Pancreas (tissue), 10 donors: ENCODE data around the gene ULK4. TPM values are rescaled to one million over a fixed set of nuclear protein-coding genes. Genes with fewer than 3 reads are reported as not detected.
"Not testable (repeated sequence)": the region's sequence is repeated elsewhere in the genome, so short reads cannot be mapped to it uniquely, and the experiment has no call there.

Experiments used
- ATAC-seq, 4 donors: fragments of 200-7000 bp; cut with Tn5 transposase; one replicate each; pipeline versions ENCODE4 v1.8.0 to v1.9.1; 2020; ENCODE audit warnings: mild to moderate bottlenecking in 4 of 4, moderate library complexity in 4 of 4
- DNase-seq, 6 donors: peaks; one replicate each; pipeline ENCODE4 v3.0.0-alpha.2; 2020
- FAIRE-seq: peaks from 2 replicates; lab custom pipeline; 2012; peaks lifted over from hg19 to GRCh38; lab: Jason Lieb, UNC
- H3K27ac ChIP-seq, 4 donors: fragments of 200-600 bp; sonication (generic); 1 replicate in 3 of 4; 2 replicates in 1 of 4; pipeline versions ENCODE4 v1.5.0 to v1.8.0; 2020
- H3K27me3 ChIP-seq, 4 donors: fragments of 200-600 bp; one replicate each; pipeline ENCODE4 v1.8.0; 2021
- H3K36me3 ChIP-seq, 3 donors: fragments of 200-600 bp; sonication (generic) in 1 of 3; one replicate each; pipeline versions ENCODE4 v1.5.0 to v1.8.0; 2020 to 2021
- H3K4me1 ChIP-seq, 3 donors: fragments of 200-600 bp; one replicate each; pipeline ENCODE4 v1.8.0; 2021
- H3K4me3 ChIP-seq, 4 donors: fragments of 200-600 bp; sonication (generic) in 2 of 4; one replicate each; pipeline versions ENCODE4 v1.5.0 to v1.8.0; 2020 to 2021
- H3K9me3 ChIP-seq, 4 donors: fragments of 200-600 bp; one replicate each; pipeline ENCODE4 v1.8.0; 2021
- WGBS, 2 donors: extraction: QIAGEN DNeasy Blood & Tissue Kit; methylation state at CpG; one replicate each; pipeline ENCODE4 v1.1.7; 2013; 5-methylcytosine and 5-hydroxymethylcytosine counted together
- intact Hi-C, 3 donors: fragments of 100-400 bp; cut with DNase I; formaldehyde crosslinking; loops; one replicate each; pipeline versions ENCODE4 v1.11.1 to v1.14.2; 2022
- polyA plus RNA-seq, 2 donors: library from polyadenylated mRNA; stranded (reverse); fragments of 200-250 nt; gene quantifications; one replicate each; pipeline ENCODE4 v1.2.3, GENCODE V29; 2013
- total RNA-seq, 6 donors: library from RNA; stranded (reverse); fragmentation: NEBNext Ultra II Directional in 4 of 6; extraction: Animal tissue kit (Norgen Biotek cat#: 25700) in 4 of 6; gene quantifications; one replicate each; pipeline versions ENCODE4 v1.2.1 to v1.2.4, GENCODE V29; 2021 to 2023
- TF ChIP-seq, protein P1 (sequence below), 4 donors: fragments of 200-600 bp; sonication (generic) in 3 of 4; IDR thresholded peaks; one replicate each; pipeline versions ENCODE4 v1.5.0 to v1.8.0; 2021; ENCODE audit warnings: antibody characterized with exemption in 4 of 4
- donor health status: healthy with polysubstance abuse.
- donor health status: DM: no; HTN: no; CAD: no; lungs with moderate emphysema.
- donor health status: DM: no; HTN: no; CAD: no.
- donor health status: control.
- donor health status: control.
- donor health status: Bipolar disorder and iron deficiency.
- donor health status: DM: yes; HTN: yes; CAD: no.
- donor health status: DM: no; HTN: no; CAD: no.
- donor health status: DM: no; HTN: no; CAD: no.
- donor health status: DM: yes; HTN: yes; CAD: no.

ULK4 gene
- total and polyA plus RNA-seq, 8 donors = 2.3 to 8.6 (median 4.2) TPM

DNA sequence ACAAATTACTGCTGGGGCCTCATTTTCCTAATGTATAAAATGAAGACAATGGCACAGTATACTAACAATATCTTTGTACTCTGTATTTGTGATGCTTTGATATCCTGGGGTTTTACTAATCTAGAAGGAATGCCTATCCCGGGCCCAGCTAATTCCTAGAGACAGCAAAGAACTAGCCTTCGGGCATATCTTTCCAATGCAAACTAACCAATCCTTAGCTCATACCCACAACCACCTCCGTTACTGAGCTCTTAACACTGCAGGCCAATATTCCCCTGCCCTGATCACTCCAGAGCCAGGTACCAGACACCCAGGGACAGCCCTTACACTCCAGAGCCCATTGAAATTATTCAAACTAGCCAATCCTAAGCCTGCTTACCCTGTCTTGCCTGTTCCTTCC lies 309.0 kb downstream of the ULK4 start:
- no peak for FAIRE-seq

DNA sequence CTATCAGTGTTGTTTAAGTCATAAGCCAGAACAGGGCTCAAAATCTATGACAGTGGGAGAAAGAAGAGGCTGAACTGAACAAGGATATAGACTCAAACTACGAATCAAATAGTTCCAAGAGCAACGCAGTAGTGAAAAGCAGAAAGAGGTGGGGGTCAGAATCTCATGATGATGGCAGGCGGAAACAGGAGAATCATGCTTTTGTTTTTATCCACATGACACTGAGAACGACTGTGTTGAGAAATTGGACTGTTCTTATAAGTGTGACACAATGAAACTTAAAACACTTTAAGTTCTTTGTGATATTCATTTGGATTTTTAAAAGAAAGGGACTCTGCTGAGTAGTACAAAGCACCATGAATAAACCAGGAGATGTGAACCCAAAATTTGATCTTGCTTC lies 309.4 kb downstream of the ULK4 start:
- Histone ChIP-seq H3K27me3 (no peaks in the 10 kb centered on the region), H3K4me1 (peaks cover 0 to 5% (median 0%) of the 10 kb centered on the region in 3 donors), H3K27ac (no peak overlapping the region), H3K9me3 (no peaks in the 10 kb centered on the region), H3K36me3 (no peaks in the 10 kb centered on the region), H3K4me3 (no peak overlapping the region)
- DNase-seq (no peak), FAIRE-seq (no peak), ATAC-seq (no peak)
- TF ChIP-seq, protein P1, sequence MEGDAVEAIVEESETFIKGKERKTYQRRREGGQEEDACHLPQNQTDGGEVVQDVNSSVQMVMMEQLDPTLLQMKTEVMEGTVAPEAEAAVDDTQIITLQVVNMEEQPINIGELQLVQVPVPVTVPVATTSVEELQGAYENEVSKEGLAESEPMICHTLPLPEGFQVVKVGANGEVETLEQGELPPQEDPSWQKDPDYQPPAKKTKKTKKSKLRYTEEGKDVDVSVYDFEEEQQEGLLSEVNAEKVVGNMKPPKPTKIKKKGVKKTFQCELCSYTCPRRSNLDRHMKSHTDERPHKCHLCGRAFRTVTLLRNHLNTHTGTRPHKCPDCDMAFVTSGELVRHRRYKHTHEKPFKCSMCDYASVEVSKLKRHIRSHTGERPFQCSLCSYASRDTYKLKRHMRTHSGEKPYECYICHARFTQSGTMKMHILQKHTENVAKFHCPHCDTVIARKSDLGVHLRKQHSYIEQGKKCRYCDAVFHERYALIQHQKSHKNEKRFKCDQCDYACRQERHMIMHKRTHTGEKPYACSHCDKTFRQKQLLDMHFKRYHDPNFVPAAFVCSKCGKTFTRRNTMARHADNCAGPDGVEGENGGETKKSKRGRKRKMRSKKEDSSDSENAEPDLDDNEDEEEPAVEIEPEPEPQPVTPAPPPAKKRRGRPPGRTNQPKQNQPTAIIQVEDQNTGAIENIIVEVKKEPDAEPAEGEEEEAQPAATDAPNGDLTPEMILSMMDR (IDR thresholded peaks at IDR 0.05) = no peak
- intact Hi-C loops = no loop called here
- 89 to 90% methylated on average over 4 of the region's 4 CpGs for WGBS, 2 donors

More for the DNA sequence above, 309.0 kb downstream of the ULK4 start:
- DNase-seq (no peak), ATAC-seq (no peak)
- 94 to 96% methylated on average over 3 of the region's 3 CpGs for WGBS, 2 donors
- Histone ChIP-seq H3K27me3 (no peaks in the 10 kb centered on the region), H3K27ac (no peak overlapping the region), H3K9me3 (no peaks in the 10 kb centered on the region), H3K36me3 (no peaks in the 10 kb centered on the region), H3K4me1 (peaks cover 0 to 5% (median 0%) of the 10 kb centered on the region in 3 donors), H3K4me3 (no peak overlapping the region)
- intact Hi-C loops = no loop called here
- TF ChIP-seq, protein P1 (IDR thresholded peaks at IDR 0.05) = no peak

DNA sequence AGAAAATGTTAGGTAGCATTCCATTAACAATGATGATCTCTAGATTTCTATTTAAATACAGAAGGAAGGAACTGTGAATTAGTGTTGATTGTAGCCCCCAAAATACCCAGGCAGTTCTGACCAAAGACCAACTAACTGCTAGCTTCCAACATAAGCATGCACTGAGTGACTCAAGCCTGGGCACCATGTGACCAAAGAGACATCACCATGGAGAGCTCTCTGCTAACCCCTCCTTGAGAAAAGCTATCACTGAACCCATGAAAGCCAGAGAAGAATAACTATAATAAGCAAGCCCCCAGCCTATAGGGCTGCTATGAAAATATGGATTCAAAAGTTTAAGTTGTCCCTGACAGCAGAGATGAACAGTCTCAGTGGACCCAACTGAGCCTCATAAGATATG lies 310.2 kb downstream of the ULK4 start:
- no peak for DNase-seq
- Histone ChIP-seq H3K36me3 (no peaks in the 10 kb centered on the region), H3K9me3 (no peaks in the 10 kb centered on the region), H3K27me3 (no peaks in the 10 kb centered on the region), H3K27ac (no peak overlapping the region), H3K4me1 (peaks cover 0 to 5% (median 0%) of the 10 kb centered on the region in 3 donors), H3K4me3 (no peak overlapping the region)
- intact Hi-C loops = no loop called here
- no peak for FAIRE-seq
- ATAC-seq = no peak
- TF ChIP-seq, protein P1 (IDR thresholded peaks at IDR 0.05) = no peak

DNA sequence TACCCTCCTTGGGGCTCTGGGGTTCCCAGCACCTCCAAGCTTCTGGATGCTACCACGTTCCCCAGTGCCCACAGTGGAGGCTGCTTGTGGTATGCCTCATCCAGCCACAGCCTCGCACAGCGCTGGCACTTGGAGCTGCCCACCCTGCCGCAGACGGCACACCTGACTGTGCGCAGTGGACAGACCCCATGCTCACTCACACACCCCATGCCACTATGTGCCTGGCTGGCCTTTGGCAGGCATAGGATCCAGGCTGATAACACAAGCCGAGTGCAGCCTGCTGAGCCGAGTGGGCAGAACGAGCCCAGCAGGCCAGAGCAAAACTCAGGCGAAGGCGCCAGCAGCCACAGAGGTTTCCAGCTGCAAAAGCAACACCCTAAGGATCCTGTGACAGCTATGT lies 311.5 kb downstream of the ULK4 start:
- Histone ChIP-seq H3K4me1 (peaks cover 0 to 5% (median 0%) of the 10 kb centered on the region in 3 donors), H3K27me3 (no peaks in the 10 kb centered on the region), H3K36me3 (no peaks in the 10 kb centered on the region), H3K4me3 (no peak overlapping the region), H3K9me3 (no peaks in the 10 kb centered on the region), H3K27ac (no peak overlapping the region)
- intact Hi-C loops = no loop called here
- DNase-seq (peak in 1 of 6 donors; percentile 42), ATAC-seq (no peak), FAIRE-seq (no peak)
- 95 to 97% methylated on average over 11 of the region's 11 CpGs for WGBS, 2 donors
- TF ChIP-seq, protein P1 (IDR thresholded peaks at IDR 0.05) = no peak

DNA sequence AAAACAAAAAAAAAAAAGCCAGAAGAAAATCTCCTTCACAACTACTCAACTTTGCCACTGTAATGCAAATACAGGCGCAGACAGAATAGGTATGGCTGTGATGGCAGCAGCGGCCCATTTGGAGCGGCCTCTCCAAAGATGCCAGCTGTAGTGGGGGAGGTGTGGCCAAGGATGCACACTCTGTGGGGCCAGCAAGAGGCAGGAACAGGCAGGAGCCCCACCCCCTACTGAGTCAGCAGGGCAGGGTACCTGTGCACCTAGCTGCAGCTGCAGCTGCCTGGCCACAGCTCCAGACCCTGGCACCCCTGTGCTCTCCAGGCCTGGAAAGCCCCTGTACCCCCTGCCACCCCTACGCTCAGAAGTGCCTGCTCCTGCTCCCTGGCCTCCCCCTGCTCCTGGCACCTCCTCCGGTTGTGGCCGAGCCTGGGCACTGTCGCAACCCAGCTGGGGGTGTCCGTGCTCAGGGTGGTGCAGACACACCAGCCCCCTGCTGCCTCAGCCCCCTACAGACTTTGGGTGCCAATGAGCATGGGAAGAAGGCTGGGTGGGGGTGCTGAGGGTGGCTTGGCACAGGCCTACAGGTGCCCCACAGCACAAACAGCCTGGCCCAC lies 312.7 kb downstream of the ULK4 start:
- no peaks in the 10 kb centered on the region for H3K9me3 ChIP-seq
- H3K4me1 ChIP-seq = peaks cover 0 to 5% (median 0%) of the 10 kb centered on the region in 3 donors
- 96 to 97% methylated on average over 7 to 8 of the region's 8 CpGs for WGBS, 2 donors
- H3K4me3 ChIP-seq = no peak overlapping the region
- TF ChIP-seq, protein P1 (IDR thresholded peaks at IDR 0.05) = no peak
- no peaks in the 10 kb centered on the region for H3K27me3 ChIP-seq
- H3K27ac ChIP-seq = no peak overlapping the region
- no peak for FAIRE-seq
- intact Hi-C loops = no loop called here
- ATAC-seq = no peak
- H3K36me3 ChIP-seq = no peaks in the 10 kb centered on the region
- DNase-seq = peak in 1 of 6 donors; percentile 52

DNA sequence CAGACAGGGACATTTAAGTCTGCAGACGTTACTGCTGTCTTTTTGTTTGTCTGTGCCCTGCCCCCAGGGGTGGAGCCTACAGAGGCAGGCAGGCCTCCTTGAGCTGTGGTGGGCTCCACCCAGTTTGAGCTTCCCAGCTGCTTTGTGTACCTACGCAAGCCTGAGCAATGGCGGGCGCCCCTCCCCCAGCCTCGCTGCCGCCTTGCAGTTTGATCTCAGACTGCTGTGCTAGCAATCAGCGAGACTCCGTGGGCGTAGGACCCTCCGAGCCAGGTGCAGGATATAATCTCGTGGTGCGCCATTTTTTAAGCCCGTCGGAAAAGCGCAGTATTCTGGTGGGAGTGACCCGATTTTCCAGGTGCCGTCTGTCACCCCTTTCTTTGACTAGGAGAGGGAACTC lies 314.2 kb downstream of the ULK4 start:
- H3K4me3 ChIP-seq, FAIRE-seq, H3K4me1 ChIP-seq, intact Hi-C loops, ATAC-seq, DNase-seq, H3K27me3 ChIP-seq, H3K9me3 ChIP-seq, H3K36me3 ChIP-seq, H3K27ac ChIP-seq: not testable (repeated sequence)
- WGBS, 2 donors = 97 to 98% methylated on average over 7 to 13 of the region's 17 CpGs
